IMR-90 (cell line): Measurements from ENCODE around the gene TFCP2.

Experiments
- BHLHE40 ChIP-seq: fragments of 150-350 bp; IDR thresholded peaks from 2 replicates; pipeline ENCODE4 v1.6.1; 2016; ENCODE audit warnings: mild to moderate bottlenecking, low read depth, low read length
- CHD1 ChIP-seq: IDR thresholded peaks from 2 replicates; pipeline ENCODE4 v1.6.1; 2012; ENCODE audit warnings: low read depth, low read length, improper control_type of control experiment
- POLR2A ChIP-seq: IDR thresholded peaks from 2 replicates; pipeline ENCODE4 v1.6.1; 2012; ENCODE audit warnings: mild to moderate bottlenecking, low read depth, low read length
- RAD21 ChIP-seq: IDR thresholded peaks from 2 replicates; pipeline ENCODE4 v1.6.1; 2012; ENCODE audit warnings: low read length, improper control_type of control experiment
- SMC3 ChIP-seq: fragments of 150-350 bp; IDR thresholded peaks from 2 replicates; pipeline ENCODE4 v1.6.1; 2016; ENCODE audit warnings: low read depth, mild to moderate bottlenecking, antibody characterized with exemption, low read length, moderate library complexity
- TF ChIP-seq, protein P1 (sequence below): conservative IDR thresholded peaks from 2 replicates; pipeline ENCODE4 v1.5.1; 2012; ENCODE audit warnings: mild to moderate bottlenecking, low read depth, low read length, improper control_type of control experiment
- TF ChIP-seq, protein P2 (sequence below): fragments of 150-350 bp; IDR thresholded peaks from 2 replicates; pipeline ENCODE4 v1.6.1; 2017; ENCODE audit warnings: mild to moderate bottlenecking, antibody characterized with exemption, low read length, low read depth

DNA sequence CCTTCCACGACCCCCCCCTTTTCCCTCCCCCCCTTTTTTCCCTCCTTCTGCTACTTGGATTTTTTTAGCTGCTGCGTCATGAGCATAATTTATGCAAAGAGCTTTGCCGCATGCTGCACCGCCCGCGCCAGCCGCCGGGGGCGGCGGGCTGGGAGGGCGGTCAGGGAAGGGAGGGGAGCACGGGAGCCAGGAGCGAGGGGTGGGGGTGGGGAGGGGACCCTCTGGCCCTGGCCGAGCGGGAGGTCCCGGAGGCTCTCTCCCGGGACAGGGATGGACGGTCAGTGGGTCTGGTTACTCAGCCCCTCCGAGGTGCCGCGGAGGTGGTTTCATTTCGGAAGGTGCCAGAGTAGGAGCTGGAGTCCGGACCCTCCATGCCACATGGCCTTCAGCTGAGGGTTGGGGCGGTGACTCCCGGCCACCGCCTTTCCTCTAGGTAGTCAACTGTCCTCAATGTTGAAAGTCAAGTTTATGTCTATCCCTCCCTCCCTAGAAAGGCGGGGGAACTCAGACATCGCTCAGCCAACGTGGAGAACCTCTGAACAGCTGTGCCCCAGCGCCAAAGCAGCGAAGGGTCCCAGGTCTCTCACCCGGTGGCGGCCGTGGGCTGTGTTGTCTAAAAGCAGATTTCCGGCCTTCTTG, 45.2 kb upstream of the TFCP2 start, which contains the start of gene POU6F1:
- TF ChIP-seq, protein P1, sequence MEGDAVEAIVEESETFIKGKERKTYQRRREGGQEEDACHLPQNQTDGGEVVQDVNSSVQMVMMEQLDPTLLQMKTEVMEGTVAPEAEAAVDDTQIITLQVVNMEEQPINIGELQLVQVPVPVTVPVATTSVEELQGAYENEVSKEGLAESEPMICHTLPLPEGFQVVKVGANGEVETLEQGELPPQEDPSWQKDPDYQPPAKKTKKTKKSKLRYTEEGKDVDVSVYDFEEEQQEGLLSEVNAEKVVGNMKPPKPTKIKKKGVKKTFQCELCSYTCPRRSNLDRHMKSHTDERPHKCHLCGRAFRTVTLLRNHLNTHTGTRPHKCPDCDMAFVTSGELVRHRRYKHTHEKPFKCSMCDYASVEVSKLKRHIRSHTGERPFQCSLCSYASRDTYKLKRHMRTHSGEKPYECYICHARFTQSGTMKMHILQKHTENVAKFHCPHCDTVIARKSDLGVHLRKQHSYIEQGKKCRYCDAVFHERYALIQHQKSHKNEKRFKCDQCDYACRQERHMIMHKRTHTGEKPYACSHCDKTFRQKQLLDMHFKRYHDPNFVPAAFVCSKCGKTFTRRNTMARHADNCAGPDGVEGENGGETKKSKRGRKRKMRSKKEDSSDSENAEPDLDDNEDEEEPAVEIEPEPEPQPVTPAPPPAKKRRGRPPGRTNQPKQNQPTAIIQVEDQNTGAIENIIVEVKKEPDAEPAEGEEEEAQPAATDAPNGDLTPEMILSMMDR = peak; percentile 51
- TF ChIP-seq RAD21 = no peak; the same call in 1 of the 2 replicates
- TF ChIP-seq CHD1 = no peak
- peak; percentile 61; the same call in 1 of the 2 replicates for TF ChIP-seq POLR2A
- TF ChIP-seq, protein P2, sequence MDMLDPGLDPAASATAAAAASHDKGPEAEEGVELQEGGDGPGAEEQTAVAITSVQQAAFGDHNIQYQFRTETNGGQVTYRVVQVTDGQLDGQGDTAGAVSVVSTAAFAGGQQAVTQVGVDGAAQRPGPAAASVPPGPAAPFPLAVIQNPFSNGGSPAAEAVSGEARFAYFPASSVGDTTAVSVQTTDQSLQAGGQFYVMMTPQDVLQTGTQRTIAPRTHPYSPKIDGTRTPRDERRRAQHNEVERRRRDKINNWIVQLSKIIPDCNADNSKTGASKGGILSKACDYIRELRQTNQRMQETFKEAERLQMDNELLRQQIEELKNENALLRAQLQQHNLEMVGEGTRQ = no peak
- no peak for TF ChIP-seq SMC3
- peak; percentile 78 for TF ChIP-seq BHLHE40
